Esophagus mucosa (tissue), 1 donor: ENCODE results near the gene UBL3. TPM values are rescaled to one million over a fixed set of nuclear protein-coding genes. Genes with fewer than 3 reads are reported as not detected.

Experiments used
- ATAC-seq: fragments of 200-7000 bp; cut with Tn5 transposase; one replicate; pipeline ENCODE4 v1.9.1; 2020
- total RNA-seq: library from RNA; stranded (reverse); gene quantifications from one replicate; pipeline ENCODE4 v1.2.4, GENCODE V29; 2023
- donor health status: DM: yes; HTN: yes; CAD: no.

Gene UBL3
- total RNA-seq, 1 donor from 2014 or later: 22.4 TPM

DNA sequence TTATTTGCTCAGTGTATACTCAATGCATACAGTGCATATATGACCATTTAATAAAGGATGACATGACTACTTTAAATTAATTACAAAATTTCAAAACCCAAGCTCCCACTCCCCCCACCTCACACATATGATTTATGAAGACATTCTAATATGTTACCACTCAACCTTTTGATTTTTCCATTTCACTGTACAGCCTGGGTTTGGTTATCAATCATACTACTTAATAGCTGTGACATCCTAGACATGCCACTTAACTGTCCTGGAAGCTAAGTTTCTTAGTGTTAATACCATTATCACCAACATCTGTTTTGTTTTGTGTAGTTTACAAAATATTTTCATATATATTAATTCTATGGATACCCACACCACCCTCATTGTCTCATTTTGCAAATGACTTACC lies 42.2 kb downstream of the UBL3 start:
- ATAC-seq: no peak

- no peak for ATAC-seq
These were observed 44.1 kb downstream of the UBL3 start for GRCh38 chr13:29805994-29806979.

DNA sequence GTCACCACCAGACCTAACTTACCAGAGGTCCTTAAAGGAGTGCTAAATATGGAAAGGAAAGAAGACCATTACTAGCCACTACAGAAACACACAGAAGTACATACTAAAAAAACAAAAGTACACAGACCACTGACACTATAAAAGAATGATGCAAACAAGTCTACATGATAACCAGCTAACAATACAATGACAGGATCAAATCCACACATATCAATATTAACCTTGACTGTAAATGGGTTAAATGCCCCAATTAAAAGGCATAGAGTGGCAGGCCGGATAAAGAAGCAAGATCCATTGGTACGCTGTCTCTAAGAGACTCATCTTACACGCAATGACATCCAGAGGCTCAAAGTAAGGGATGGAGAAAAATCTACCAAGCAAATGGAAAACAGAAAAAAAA lies 47.2 kb downstream of the UBL3 start:
- ATAC-seq: no peak

DNA sequence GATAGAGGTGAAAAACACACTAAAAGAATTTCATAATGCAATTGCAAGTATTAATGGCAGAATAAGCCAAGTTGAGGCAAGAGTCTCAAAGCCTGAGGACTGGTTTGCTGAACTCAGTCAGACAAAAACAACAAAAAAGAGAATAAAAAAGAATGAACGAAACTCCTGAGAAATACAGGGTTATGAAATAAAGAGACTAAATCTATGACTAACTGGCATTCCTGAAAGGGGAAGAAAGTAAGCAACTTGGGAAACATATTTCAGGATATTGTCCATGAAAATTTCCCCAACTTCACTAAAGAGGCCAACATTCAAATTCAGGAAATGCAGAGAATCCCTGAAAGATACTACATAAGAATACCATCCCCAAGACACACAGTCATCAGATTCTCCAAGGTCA lies 47.8 kb downstream of the UBL3 start:
- no peak for ATAC-seq

DNA sequence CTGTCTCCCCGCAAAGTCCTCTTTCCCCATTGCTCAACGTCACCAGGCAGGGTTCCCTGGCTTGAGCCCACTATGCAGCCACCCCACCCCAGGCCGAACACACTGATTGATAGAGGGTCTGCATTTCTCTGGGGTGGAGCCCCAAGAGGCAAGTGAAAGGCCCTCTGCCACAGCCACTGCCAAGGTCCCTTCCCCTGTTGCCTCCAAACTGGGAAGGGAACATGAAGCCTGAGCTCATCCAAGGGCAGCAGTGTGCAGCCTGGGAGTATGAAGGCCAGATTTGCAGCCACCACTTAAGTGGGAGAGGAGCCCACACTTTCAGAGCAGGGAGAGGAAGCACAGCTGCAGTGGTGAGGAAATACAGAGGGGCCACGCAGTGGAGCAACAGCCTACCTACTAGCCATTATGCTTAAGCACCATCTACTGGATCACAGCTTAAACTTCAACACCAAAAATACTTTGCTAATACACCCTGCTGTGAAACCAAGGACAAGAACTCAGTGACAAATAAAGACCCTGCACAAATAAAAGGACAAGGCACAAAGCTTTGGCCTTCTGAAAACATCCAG lies 48.6 kb downstream of the UBL3 start:
- no peak for ATAC-seq

GRCh38 chr13:29801102-29801501 lies 49.3 kb downstream of the UBL3 start:
- no peak for ATAC-seq

GRCh38 chr13:29800687-29801086 lies 49.7 kb downstream of the UBL3 start:
- ATAC-seq: no peak

DNA sequence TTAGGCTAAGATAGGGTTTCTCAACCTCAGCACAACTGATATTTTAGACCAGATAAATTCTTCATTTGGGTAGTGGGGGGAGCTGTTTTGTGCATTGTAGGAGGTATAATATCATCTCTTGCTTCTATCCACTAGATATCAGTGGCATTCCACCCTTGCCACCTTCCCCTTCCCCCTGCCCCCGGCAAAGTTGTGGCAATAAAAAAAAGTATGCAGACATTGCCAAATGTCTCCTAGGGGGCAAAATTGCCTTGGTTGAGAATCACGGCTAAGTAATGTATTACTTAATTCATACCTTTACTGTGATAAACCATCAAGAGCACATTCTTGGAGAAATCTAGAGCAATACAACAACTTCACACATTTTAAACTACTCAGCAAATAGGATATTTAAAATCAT lies 51.4 kb downstream of the UBL3 start:
- no peak for ATAC-seq

GRCh38 chr13:29791997-29792780 lies 58.2 kb downstream of the UBL3 start:
- ATAC-seq: no peak

DNA sequence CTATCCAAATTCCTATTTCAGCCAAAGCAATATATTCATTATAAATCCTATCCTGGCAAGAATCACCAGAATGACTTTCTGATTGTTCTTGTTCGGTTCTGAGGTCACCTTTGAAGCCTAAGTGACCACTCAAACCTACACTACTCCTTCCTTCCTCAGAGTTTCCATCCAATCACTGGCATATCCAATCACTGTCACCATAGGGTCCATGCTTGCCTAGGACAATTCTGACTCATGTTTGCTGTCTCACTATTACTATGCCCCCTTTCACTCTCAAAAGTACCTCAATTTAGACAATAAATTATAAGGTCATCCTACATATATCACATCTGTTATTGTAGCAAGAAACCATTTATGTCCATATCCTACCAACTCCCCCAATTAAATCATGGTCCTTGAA lies 58.9 kb downstream of the UBL3 start:
- no peak for ATAC-seq

DNA sequence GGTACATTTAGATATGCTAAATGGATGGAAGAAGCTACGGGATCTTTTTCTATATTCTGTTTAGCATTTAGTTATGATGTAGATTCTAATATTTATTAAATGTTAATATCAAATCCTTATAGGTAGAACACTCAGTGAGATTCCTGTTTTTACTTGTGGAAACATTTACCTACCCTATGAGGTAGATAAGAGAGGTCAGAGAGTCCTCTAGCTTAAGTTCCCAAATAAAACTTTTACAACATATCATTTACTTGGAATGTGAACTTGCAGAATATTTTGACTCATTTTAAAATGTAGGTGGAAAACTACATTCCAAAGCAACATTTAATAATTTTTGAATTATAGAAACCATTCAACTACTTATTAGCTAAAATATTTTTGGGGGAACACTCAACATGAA lies 63.7 kb downstream of the UBL3 start:
- no peak for ATAC-seq

GRCh38 chr13:29785978-29786377 lies 64.4 kb downstream of the UBL3 start:
- no peak for ATAC-seq

DNA sequence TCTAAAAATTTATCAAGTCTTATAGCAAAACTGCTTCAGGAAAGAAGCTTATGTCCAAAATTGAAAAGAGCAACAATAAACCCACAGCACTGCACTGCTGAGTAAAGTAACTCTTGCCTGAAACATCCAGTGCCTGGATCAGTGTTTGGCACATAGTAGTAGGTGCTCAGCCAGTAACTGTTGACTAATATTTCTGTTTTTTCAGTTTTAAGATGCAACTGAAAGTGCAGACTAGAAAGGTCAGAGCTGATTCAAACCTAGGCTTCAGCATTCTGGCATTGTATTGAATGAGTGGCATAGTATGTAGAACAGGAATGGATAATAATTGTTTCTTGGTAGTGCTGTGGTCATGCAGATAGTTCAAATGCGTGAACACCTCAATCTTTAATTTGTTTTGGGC lies 67.6 kb downstream of the UBL3 start:
- ATAC-seq: no peak

DNA sequence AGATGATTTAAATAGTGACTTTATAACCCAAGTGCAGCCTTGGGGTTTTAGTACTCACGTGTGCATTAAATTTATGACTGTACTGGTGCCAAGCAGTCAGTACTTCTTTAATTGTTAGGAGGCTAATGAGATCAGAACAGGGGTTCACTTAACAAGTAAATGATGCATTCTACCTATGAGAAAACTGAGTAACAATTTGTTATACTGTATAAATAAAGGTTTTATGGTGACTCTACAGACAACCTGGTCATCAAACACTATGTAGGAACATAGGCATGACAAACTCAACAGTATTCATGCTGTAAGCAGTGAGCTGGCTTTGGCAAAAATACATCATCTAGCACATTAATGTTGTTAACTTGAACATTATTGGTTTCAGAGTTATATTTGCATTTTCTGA lies 75.6 kb downstream of the UBL3 start:
- no peak for ATAC-seq

DNA sequence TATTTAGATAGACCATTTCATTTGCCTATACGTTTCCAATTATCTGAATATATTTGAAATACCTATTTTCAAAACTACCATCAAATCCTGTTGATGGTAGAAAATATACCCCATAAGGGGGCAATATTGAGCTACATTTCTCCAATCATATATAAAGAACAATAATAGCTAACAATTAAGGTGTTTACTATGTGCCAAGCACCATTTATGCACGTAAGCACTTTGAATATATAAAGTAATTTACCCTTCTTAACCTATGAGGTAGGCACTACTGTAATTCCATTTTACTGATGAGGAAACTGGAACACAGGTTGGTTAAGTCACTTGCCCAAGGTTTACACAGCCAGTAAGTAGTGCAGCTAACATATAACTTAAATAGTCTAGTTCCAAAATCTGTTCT lies 79.2 kb downstream of the UBL3 start:
- no peak for ATAC-seq

DNA sequence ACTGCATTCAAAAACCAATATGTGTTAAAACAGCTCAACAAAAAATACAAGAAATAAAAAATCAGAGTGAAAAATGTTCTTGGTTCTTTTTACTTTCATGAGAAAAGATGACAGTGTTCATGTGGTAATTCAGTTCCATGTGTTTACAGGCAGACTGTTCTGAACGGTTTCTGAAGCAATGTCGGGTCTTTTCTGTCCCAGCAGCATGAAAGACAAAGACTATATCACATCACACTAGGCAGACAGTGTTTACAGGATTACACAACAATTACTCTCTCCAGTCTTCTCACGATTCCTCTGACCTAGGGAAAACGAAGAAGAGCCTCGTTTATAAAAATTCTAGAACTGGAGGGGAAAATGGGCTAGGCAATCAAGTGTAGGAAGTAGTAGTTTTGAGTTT lies 83.4 kb downstream of the UBL3 start:
- ATAC-seq: no peak

DNA sequence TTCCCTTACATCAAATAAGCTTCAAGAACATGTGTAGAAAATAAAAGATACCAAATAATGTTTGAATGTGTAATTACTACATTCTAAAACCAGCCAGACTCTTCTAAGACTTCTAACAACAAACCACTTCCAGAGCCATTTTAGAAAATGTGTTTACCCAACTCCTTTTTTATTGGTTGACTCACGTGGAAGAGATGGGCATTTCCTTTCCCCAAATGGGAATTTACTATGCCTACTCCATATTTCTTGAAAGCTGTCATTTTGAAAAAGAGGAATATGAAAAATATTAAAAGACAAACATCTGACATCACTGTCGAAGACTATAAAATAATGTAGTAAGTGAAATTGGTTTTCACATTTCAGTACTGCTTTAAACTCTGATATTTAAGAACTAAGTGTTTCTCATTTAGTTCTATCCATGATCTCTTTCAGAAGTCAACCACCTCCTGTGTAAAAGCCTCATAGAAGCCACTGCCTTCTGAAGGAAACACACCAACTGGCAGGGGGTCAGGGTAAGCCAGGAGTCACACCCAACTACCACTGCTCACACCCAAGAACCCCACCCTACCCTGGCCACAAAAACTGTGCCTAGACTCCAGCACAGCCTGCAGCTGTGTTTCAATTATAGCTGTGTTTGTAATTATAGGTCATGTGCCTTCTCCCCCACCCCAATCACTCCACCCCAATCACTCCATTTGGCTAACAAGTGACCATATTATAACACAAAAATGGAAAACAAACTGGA lies 86.8 kb downstream of the UBL3 start:
- peak; percentile 38 for ATAC-seq

GRCh38 chr13:29761815-29762214 lies 88.6 kb downstream of the UBL3 start:
- no peak for ATAC-seq

GRCh38 chr13:29761160-29761559 lies 89.3 kb downstream of the UBL3 start:
- no peak for ATAC-seq

DNA sequence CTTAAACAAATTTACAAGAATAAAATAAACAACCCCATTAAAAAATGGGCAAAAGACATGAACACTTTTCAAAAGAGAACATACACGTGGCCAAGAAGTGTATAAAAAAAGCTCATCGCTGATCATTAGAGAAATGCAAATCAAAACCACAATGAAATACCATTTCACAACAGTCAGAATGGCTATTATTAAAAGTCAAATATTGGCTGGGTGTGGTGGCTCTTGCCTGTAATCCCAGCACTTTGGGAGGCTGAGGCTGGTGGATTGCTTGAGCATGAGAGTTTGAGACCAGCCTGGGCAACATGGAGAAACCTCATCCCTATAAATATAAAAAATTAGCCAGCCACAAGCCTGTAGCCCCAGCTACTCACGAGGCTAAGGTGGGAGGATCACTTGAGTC lies 89.9 kb downstream of the UBL3 start:
- ATAC-seq: no peak

DNA sequence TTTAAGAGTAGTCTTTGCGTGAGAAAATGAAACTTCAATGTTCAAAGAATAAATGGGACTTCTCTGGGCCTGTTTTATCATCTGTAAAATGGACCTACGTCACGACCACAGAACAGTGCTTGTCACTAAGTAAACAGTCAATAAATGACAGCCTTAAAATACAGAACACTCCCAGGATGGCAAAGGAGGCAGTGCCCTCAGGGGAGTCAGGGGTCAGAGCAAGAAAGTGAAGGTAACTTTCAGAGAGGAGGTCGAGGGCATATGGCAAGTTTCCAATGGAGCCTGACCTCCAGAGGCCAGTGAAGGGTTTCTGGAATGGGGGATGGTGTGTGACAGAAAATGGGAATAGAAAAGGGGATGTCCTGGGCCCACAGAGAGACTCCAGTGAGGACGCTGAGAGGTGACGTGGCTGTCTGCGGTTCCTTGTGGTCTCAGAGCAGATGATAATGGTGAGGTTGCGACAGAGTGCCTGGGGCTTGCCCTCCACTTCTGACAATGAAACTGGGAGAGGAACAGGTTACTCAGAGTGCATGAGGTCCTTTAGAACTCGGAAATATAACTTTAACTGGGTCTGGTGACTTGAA lies 91.8 kb downstream of the UBL3 start:
- ATAC-seq: peak; percentile 63

DNA sequence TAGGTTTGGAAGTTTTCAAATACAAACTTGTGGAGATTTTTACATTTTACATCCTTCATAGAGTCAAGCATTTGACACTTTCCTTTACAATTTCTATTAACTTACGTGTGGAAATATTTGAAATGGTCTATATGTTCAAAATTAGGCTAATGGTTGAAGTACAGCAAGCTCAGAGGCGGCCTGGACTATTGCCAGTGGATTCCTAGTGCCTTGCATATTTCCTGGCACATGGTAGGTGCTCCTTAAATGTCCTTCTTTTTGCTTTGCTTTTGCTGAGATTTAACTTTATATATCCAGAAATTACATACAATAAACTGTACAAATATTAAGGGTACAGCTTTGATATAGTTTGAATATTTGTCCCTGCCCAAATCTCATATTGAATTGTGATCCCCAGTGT lies 93.9 kb downstream of the UBL3 start:
- no peak for ATAC-seq

DNA sequence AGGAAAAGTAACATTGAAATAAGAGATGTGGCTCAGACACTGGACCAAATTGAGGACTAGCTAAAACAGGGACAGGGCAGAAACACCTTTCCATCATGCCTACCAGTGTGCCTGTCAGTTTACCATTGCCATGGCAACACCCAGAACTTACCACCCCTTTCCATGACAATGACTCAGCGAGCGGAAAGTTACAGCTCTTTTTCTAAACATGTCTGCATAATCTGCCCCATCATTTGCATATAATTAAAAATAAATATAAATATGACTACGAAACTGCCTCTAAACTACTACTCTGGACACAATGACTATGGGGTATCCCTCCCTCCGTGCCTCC lies 96.0 kb downstream of the UBL3 start:
- ATAC-seq: no peak
